CD4-positive, alpha-beta T cell treated with Interleukin-4 for 4 hours (primary cell): ENCODE results near the gene CHPT1.

Source experiments
- DNase-seq: peaks from one replicate; pipeline ENCODE4 v3.0.0-alpha.2; 2020

CHPT1 gene

GRCh38 chr12:101768781-101769180 lies 71.3 kb downstream of the CHPT1 start:
- no peak for DNase-seq

DNA sequence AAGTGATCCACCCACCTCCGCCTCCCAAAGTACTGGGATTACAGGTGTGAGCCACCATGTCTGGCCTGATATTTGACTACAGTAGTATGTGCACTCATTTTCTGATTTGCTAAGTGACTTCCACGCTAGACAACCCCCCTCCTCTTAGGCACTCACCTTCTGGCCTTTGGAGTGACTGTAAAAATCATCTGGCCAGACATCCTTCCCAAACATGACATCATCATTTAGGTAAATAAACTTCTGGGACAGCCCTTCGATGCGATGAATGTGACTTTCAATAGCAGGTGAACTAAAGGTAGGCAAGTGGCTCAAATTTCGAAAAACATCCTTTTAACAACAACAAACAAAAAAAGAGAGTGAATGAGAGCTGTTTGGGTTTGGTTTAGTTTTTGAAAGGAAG lies 72.4 kb downstream of the CHPT1 start:
- DNase-seq = no peak

DNA sequence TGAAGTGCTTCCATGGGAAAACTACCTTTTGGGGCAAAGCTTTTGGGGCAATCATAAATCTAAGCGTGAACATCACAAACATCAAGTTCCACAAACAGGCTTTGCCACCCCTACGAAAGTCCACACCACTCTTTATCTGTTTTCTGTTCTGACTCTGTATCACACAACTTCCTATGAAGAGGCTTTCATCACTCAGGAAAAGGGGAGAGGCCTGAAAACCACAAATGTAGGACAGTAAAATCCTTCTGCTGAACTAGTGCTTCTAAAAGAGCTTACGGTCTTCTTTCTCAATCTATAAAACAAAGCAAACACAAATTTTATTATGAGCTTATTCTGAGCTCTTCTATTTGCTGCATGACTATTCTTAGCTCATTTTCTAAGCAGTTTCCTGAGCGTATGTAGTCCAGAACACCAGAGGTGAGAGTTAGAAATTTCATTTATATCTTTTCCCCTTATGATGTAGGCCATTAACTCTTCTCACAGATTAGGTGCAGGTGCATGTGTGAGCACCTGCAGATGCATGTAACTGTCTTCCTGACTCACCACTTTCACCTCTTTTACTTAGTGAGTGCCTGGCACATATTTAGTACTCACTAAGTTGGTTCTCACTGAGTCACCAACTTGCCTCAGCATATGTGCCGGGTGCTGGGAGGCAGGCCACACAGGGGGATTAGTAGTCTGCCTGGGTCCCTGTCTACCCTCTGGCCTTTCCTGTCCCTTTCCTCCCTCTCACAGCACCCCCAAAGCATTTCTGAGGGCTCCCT lies 74.8 kb downstream of the CHPT1 start:
- DNase-seq = no peak

DNA sequence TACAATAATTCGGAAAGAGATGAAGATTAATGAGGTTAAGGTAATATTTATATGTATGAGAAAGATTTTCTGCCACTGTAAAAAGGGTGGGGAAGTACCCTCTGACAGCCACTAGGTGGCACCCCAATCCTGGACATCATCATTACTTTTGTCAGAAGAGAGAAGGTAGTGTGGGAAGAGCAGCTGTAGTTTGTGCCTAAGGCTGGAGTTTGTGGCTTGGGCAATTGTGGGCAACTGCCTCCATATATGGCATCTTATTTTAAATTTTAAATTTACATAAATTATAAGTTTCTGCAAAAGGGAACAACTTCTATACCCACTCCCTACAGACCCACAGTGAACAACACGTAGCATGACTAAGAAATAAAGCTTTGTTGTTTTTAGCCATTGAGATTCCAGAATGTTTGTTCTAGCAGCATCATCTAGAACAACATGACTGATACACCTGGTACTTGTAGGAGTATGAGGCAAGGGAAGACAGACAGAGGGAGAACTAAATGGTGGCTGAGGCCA lies 76.3 kb downstream of the CHPT1 start:
- peak; percentile 78 for DNase-seq

DNA sequence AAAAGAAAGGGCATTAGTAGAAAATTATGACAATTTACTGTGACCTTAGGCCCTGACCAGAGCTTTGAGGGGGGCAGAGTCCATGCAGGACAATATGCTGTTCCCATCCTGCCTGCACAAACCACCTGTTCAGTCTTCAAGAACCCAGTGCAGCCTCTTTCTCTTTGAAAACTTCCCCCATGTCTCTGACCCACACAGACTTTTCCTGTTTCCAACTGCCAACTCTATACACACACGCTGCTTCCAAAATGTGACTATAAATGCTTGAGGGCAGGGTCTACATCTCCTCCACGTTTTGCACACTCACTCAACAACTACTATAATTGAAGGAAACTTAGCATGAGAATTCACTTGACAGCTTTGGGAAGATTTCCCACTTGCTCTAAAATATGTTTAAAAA lies 78.4 kb downstream of the CHPT1 start:
- DNase-seq = no peak

GRCh38 chr12:101777485-101777884 lies 80.0 kb downstream of the CHPT1 start:
- no peak for DNase-seq

DNA sequence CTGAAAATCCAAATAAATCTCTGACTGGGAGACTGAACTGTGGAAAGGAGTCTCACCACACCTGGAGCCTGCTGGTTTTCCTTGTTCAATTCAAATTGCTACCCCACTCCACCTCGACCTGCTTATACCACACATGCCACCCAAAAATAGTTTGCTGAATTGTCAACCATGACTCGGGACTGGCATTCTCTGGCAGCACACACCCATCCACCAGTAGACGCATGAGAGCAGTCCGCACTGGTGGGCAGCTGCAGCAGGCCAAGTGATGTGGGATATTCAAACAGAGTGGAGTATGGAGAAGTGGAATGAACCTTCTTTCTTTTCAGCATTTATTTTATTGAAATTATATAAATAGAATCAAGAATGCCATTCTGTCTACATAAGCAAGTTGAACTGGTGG lies 80.5 kb downstream of the CHPT1 start:
- DNase-seq = no peak
